HG03108 (cell line): ENCODE data around the gene ZNF98.

Experiments used
- ATAC-seq: cut with Tn5 transposase; IDR thresholded peaks from one replicate; pipeline ENCODE4 v1.9.1; 2021; ENCODE audit warnings: moderate library complexity; ENCODE audit not compliant: unreplicated experiment

Gene ZNF98

GRCh38 chr19:22422211-22422610 lies at the start of gene ZNF98:
TSS of gene ZNF98 (minus strand) at chr19:22422346. CDS start at chr19:22422224, 122 bp downstream.
- no peak for ATAC-seq

- no peak for ATAC-seq
Observed at GRCh38 chr19:22446605-22447004, 24.5 kb upstream of the ZNF98 start.

DNA sequence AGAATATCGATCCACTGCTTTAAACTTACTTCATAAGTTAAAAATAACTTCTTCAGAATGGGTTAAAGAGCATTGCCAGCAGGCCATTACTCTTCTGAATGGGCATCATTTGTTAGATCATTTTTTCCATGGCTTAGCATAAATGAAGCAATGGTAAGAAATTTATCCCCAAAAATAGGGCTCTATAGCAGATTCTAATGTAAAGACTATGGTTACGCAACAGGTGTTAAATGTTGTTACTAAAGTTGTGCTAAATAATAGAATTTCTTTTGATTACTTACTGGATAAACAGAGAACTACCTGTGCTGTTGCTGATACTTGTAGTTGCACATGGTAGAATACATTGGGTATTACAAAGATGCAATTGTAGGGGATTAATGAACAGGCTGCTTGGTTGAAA lies 15.9 kb upstream of the ZNF98 start:
- ATAC-seq: no peak

DNA sequence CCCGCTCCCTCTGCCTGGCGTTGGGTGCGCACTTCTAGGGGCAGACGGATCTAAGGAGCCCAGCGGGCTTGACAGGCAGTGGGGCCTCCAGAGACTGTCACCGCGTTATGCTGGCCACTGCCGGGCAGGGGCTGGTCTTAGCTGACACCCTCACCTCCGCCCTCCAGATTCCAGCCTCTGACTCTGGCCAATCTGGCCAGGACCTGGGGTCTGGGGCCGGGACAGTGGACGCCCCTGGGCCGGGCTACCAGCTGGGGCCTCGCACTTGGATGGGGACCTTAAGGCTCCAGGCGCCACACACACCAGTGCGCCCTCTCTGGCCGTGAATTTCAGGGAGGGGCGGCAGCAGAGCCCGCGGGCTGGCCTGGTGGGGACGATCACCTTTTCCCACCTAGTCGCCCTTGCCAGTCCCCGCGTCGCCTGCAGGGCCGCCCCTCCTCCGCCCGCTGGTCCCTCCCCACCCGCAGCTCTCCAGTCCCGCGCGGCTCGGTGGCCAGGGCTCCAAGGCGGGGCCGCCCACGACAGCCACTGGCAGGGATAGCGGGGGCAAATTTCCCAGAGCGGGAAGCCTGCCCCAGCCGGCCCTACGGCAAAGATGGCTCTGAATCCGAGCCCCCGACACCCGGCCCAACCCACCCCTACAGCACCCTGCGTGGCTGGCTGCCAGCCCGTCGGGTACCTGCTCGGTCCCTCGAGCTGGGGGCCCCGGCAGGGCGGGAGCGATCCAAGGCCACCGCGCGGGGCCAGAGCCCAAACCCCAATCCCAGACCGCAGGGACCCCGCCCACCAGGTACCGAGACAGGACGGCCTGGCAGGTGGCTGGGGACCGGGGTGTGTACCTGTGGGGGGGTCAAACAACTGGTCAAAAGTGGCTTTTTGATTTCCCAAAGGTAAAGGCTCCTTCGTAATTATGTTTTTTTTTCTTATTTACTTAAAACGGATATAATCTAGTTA lies 6.1 kb upstream of the ZNF98 start:
- ATAC-seq: no peak

GRCh38 chr19:22427547-22427946 lies 5.4 kb upstream of the ZNF98 start:
- no peak for ATAC-seq

GRCh38 chr19:22426901-22427300 lies 4.8 kb upstream of the ZNF98 start:
- ATAC-seq: no peak

DNA sequence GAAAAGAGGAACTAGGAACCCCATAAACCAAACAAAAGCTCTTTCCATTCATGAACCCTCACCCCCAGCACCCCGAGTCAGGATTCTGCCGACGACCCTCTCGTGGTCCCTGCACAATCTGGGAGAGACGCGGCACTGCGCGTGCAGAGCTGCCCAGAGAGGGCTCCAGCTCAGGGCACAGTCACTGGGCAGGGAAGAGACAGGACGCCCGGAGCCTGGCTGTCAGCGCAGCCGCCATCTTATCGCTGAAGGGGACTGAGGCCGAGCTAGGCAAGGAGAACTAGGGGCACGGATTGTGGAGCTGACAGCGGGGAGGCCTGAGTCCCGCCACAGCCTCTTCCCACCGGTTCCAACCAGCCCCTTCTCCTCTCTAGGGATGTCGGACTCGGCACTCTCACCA lies 349 bp downstream of the ZNF98 start:
- no peak for ATAC-seq

- ATAC-seq: no peak
Observed at GRCh38 chr19:22354665-22355064, 67.5 kb downstream of the ZNF98 start.
